GM18517 (cell line): ENCODE results near the gene CFAP300.

ENCODE experiments used
- ATAC-seq: cut with Tn5 transposase; IDR thresholded peaks from one replicate; pipeline ENCODE4 v1.9.1; 2021; ENCODE audit warnings: mild to moderate bottlenecking, moderate library complexity; ENCODE audit not compliant: unreplicated experiment

CFAP300 gene

DNA sequence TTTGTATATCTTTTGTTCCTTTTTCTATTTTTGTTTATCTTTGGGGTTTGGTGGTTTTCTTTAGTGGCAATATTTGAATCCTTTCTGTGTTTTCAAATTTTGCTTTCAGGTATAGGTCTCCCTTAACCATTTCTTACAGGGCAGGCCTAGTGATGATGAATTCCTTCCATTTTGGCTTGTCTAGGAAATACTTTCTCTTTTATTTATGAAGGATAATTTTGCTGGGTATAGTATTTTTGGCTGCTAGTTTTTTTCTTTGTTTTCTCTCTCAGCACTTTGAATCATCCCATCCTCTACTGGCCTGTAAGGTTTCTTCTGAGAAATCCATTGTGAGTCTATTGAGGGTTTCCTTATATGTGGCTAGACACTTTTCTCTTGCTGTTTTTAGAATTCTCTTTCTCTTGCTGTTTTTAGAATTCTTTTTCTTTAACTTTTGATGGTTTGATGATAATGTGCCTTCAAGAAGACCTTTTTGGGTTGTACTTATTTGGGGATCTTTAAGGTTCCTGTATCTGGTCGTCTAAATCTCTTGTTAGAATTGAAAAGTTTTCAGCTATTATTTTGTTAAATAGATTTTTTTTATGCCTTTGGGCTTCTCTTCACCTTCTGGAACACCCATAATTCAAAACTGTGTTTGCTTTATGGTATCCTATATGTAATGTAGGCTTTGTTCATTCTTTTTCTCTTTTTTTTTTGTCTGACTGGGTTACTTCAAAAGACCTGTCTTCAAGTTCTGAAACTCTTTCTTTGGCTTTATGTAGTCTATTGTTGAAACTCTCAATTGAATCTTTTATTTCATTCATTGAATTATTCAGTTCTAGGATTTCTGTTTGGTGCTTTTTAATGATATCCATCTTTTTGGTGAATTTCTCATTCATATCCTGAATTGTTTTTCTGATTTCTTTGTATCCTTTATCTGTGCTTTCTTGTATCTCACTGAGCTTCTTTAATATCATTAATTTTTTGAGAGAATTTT is 24.5 kb downstream of the CFAP300 start:
- ATAC-seq, result no peak

- no peak for ATAC-seq
These were observed 26.0 kb downstream of the CFAP300 start for GRCh38 chr11:102073253-102073652.

DNA sequence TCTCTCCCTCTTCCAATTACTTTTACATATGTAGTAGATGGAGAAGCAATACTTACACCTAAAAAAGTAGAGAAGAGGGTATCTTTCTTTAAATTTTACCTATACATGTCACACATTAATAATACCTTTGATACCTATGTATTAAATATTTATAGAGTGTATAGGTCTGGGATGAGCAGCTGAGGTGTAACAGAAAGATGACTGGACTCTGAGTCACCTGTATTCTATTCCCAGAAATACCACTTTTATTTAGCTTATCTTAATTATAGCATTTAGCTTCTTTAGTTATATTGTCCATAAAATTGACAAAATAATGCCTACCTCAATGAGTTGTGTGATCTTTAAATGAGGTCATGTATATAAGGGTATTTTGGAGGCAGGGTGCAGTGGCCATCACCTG is 32.4 kb downstream of the CFAP300 start:
- no peak for ATAC-seq

- ATAC-seq, result no peak
These were observed 34.1 kb downstream of the CFAP300 start for GRCh38 chr11:102081313-102081712.

GRCh38 chr11:102085864-102086551 is 38.8 kb downstream of the CFAP300 start:
- ATAC-seq, result no peak

DNA sequence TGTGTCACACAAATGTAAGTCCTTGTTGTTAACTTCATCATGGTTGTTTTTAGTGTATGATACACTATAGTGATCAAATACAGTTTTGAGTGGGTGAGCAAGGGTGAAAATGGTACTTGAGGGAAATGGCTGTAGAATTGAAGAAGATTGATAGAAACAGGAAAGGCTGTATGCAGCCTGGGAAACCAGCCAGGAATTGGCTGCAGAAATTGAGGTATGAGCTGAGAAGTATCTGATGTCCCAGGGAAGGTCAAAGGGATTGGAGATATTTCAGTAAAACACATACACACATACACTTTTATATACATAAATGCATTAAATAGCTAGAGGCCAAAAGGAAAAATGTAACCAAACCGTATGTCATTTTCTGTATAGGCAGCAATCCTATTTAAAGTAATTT is 49.9 kb downstream of the CFAP300 start:
- ATAC-seq, result no peak

GRCh38 chr11:102099755-102100154 is 52.5 kb downstream of the CFAP300 start:
- ATAC-seq, result no peak

- no peak for ATAC-seq
These were observed 61.6 kb downstream of the CFAP300 start for GRCh38 chr11:102108734-102109440.

DNA sequence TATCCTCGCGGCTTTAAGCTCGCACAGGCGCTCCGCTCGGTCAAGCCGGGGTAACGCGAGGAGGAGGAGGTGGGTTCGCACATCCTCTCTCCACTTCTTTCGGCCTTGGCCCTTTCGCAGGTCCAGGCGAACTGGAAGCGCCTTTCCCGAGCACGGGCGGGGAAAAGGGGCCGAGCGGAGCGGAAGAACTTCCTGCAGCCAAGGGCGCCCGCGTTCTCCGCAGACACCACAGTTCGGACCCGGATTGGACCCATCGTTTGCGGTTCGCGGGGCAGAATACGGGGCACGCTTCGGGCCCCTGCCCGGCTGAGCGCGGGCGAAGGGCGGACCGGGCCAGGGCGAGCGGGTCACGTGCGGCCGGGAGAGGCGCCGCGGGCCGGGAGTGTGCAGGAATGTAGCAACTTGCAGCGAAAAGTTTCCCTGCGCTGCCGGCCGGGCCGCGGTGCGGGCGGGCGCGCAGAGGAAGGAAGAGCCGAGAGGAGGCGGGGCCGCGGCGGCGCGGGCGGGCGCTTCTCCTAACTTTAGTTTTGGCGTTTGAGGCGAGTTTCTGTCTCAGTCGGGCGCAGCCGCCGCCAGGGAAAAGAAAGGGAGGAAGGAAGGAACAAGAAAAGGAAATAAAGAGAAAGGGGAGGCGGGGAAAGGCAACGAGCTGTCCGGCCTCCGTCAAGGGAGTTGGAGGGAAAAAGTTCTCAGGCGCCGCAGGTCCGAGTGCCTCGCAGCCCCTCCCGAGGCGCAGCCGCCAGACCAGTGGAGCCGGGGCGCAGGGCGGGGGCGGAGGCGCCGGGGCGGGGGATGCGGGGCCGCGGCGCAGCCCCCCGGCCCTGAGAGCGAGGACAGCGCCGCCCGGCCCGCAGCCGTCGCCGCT is 62.9 kb downstream of the CFAP300 start, which contains the start of gene YAP1:
Gene YAP1, plus strand, starts transcription at position 552 of the 865 bp plus-strand sequence. CDS start 402 bp downstream, outside the sequence.
- peak; percentile 90 for ATAC-seq

GRCh38 chr11:102110761-102111010 is 63.4 kb downstream of the CFAP300 start:
- ATAC-seq, result no peak

DNA sequence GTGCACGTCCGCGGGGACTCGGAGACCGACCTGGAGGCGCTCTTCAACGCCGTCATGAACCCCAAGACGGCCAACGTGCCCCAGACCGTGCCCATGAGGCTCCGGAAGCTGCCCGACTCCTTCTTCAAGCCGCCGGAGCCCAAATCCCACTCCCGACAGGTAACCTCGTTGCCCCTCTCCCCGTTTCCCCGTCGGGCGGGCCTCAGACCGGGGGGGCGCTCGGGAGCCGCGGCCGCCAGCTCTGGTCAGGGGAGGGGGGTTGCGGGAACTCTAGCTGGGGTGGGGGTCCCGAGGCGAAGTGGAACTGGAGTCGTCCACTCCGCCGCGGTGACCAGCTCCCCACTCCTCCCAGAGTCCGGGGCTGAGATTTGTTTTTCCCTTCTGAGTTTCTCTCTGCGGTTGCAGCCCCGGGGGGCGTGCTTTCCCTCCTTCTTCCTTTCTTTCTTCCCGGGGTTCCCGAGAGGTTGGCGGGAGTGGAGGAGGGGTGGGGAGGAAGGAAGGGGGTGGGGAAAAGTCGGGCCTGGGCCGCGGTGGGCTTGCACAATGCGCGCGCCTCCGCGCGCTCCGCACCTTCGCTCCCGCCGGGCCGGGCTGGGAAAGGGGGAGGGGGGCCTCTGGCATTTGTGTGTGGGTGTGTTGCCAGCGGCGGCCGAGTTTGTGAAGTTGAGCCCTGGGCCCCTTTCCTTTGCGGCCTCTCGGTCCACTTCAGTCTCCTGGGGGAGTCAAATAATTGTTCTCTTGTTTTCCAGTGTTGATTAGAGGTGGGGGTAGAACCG is 64.0 kb downstream of the CFAP300 start:
- no peak for ATAC-seq

GRCh38 chr11:102111787-102112508 is 64.7 kb downstream of the CFAP300 start:
- ATAC-seq, result no peak

DNA sequence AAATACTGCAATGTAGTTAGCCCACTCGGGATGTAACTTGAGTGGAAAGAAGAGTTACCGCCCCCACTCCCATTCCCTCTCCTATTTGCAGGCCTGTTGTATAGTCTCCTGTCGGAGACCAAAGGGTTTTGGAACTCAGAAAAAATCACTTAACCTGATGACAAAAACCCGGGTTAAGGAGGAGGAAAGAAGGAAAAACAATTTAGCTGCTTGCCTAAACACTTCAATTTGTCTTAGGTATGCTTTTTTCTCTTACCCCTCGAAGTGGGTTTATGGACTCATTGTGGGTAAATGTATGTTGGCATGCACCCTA is 65.2 kb downstream of the CFAP300 start:
- no peak for ATAC-seq

DNA sequence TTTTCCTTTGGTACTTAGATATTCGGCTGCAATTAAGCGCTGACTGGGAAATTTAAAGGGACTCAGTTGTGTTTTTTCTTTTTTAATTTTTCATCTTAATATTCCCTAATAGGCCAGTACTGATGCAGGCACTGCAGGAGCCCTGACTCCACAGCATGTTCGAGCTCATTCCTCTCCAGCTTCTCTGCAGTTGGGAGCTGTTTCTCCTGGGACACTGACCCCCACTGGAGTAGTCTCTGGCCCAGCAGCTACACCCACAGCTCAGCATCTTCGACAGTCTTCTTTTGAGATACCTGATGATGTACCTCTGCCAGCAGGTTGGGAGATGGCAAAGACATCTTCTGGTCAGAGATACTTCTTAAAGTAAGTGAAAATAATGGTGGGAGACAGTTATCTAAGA is 66.8 kb downstream of the CFAP300 start:
- ATAC-seq, result no peak

DNA sequence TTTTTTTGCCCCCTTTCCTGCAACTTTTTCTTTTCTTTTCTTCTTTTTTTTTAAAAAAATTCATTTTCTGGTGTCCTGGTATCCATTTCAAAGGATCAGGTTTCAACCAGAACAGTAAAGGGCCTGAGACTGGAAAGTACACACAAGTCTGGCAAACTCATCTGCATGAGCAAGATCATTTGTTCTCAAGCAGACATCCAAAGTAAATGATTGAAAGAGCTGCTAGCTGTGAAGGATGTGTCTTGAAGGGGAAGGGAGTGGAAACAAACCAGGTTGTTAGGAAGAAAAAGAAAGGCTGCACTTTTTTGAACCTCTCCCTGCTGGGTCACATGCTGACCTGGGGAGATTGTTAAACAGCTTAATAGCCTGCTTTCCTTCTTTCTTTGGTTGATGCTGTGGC is 68.3 kb downstream of the CFAP300 start:
- no peak for ATAC-seq

- no peak for ATAC-seq
These were observed 69.4 kb downstream of the CFAP300 start for GRCh38 chr11:102116453-102117205.

- no peak for ATAC-seq
These were observed 70.4 kb downstream of the CFAP300 start for GRCh38 chr11:102117472-102118113.

DNA sequence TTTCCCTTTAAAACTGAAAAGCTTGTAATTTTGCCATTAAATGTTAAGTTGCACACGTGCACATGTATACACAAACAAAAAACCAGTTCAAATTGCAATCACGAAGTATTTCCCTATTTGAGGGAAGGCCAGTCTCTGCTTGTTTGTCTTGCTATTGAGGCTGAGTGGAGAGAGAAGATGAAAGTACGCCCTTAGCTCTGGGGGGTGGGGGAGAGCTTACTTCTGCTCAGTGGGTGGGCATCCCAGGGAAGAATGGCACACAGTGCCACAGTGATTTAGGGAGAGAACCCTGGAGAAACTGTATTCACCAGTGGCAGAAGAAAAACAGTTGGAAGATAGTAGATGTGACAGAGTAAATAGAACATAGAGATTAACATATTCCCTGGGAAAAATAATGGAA is 71.7 kb downstream of the CFAP300 start:
- ATAC-seq, result no peak
